ENCODE data around the gene GCNT1.

GRCh38 chr9:76510041-76510440 lies 51.1 kb downstream of the GCNT1 start:
- TF ChIP-seq CTCF (IDR thresholded peaks at IDR 0.05; ENCODE audit: low read depth, low read length) (no peak), MYC (IDR thresholded peaks at IDR 0.05; ENCODE audit: low read depth, low read length) (no peak), POLR2A (IDR thresholded peaks at IDR 0.05; ENCODE audit: extremely low read depth, insufficient read length) (no peak), MAX (IDR thresholded peaks at IDR 0.05; ENCODE audit: low read depth, low read length) (no peak)

Measured in NB4 (cell line).